ENCODE data around the gene ZNF280D. TPM values are rescaled to one million over a fixed set of nuclear protein-coding genes. Genes with fewer than 3 reads are reported as not detected.

The ZNF280D gene
- total RNA-seq, 1 experiment from 2014 or later = 26.8 TPM

- peaks cover 20% of the 10 kb centered on the region for H3K79me2 ChIP-seq (ENCODE audit: low read depth)
- no peak overlapping the region for H3K4me2 ChIP-seq
- no peak overlapping the region for H3K27ac ChIP-seq
- CTCF ChIA-PET = no interaction called here
- H3K4me1 ChIP-seq (replicated peaks; ENCODE audit: insufficient read depth) = no peaks in the 10 kb centered on the region
- no peaks in the 10 kb centered on the region for H3K36me3 ChIP-seq (ENCODE audit: low read depth)
- POLR2A ChIA-PET (ENCODE audit: unreplicated experiment) = no interaction called here
- TF ChIP-seq CTCF (conservative IDR thresholded peaks at IDR 0.05) = no peak
- no peak for TF ChIP-seq EZH2 (IDR thresholded peaks at IDR 0.05; ENCODE audit: low read depth)
- intact Hi-C loops (cut with micrococcal nuclease; ENCODE audit: unreplicated experiment) = no loop called here
- H2AFZ ChIP-seq = no peak overlapping the region
- no peaks in the 10 kb centered on the region for H3K9me3 ChIP-seq (ENCODE audit: insufficient read depth, low read depth)
- no peak overlapping the region for H3K4me3 ChIP-seq
- H3F3A ChIP-seq (ENCODE audit: insufficient read depth, low read depth) = no peaks in the 10 kb centered on the region
- H4K20me1 ChIP-seq (ENCODE audit: insufficient read depth) = no peaks in the 10 kb centered on the region
- no TSS peak for BruUV-seq (replicated peaks)
- no peak for DNase-seq
- H3K27me3 ChIP-seq (ENCODE audit: insufficient read depth, low read depth) = no peaks in the 10 kb centered on the region
- H3K9me2 ChIP-seq (ENCODE audit: insufficient read depth) = no peaks in the 10 kb centered on the region
Observed at GRCh38 chr15:56723787-56724186, 9.5 kb downstream of the ZNF280D start.

- DNase-seq = no peak
- Histone ChIP-seq H3K27ac (no peak overlapping the region), H3K79me2 (ENCODE audit: low read depth) (peaks cover 19% of the 10 kb centered on the region; the same call in 1 of the 2 replicates), H2AFZ (no peak overlapping the region), H4K20me1 (ENCODE audit: insufficient read depth) (no peaks in the 10 kb centered on the region; the same call in 1 of the 2 replicates), H3K4me3 (no peak overlapping the region), H3K4me1 (replicated peaks; ENCODE audit: insufficient read depth) (no peaks in the 10 kb centered on the region), H3K36me3 (ENCODE audit: low read depth) (no peaks in the 10 kb centered on the region), H3K27me3 (ENCODE audit: insufficient read depth, low read depth) (no peaks in the 10 kb centered on the region), H3K4me2 (no peak overlapping the region), H3F3A (ENCODE audit: insufficient read depth, low read depth) (no peaks in the 10 kb centered on the region), H3K9me3 (ENCODE audit: insufficient read depth, low read depth) (no peaks in the 10 kb centered on the region), H3K9me2 (ENCODE audit: insufficient read depth) (no peaks in the 10 kb centered on the region)
- ChIA-PET POLR2A (ENCODE audit: unreplicated experiment) (interaction anchor here (0.6 kb wide), 1 partner anchor 1351 kb away, joined by 8 read pairs; no protein-coding TSS in a partner anchor), CTCF (interaction anchor here (0.6 kb wide), 1 partner anchor 32 kb away, joined by 3 read pairs; no protein-coding TSS in a partner anchor)
- intact Hi-C loops (cut with micrococcal nuclease; ENCODE audit: unreplicated experiment) = no loop called here
- TF ChIP-seq CTCF (conservative IDR thresholded peaks at IDR 0.05) (no peak), EZH2 (IDR thresholded peaks at IDR 0.05; ENCODE audit: low read depth) (no peak)
- BruUV-seq (replicated peaks) = no TSS peak
Observed at GRCh38 chr15:56719774-56720555, 13.3 kb downstream of the ZNF280D start.

- POLR2A ChIA-PET (ENCODE audit: unreplicated experiment) = interaction anchor here (0.6 kb wide), 1 partner anchor 1352 kb away, joined by 8 read pairs; no protein-coding TSS in a partner anchor
- DNase-seq = no peak
- Histone ChIP-seq H3K9me2 (ENCODE audit: insufficient read depth) (no peaks in the 10 kb centered on the region), H3K9me3 (ENCODE audit: insufficient read depth, low read depth) (no peaks in the 10 kb centered on the region), H3K27ac (no peak overlapping the region), H4K20me1 (ENCODE audit: insufficient read depth) (no peaks in the 10 kb centered on the region; the same call in 1 of the 2 replicates), H3K4me1 (replicated peaks; ENCODE audit: insufficient read depth) (no peaks in the 10 kb centered on the region), H2AFZ (no peak overlapping the region), H3K4me2 (no peak overlapping the region), H3K27me3 (ENCODE audit: insufficient read depth, low read depth) (no peaks in the 10 kb centered on the region), H3K4me3 (no peak overlapping the region), H3F3A (ENCODE audit: insufficient read depth, low read depth) (no peaks in the 10 kb centered on the region), H3K36me3 (ENCODE audit: low read depth) (no peaks in the 10 kb centered on the region), H3K79me2 (ENCODE audit: low read depth) (peaks cover 19% of the 10 kb centered on the region; the same call in 1 of the 2 replicates)
- intact Hi-C loops (cut with micrococcal nuclease; ENCODE audit: unreplicated experiment) = no loop called here
- TF ChIP-seq EZH2 (IDR thresholded peaks at IDR 0.05; ENCODE audit: low read depth) (no peak), CTCF (conservative IDR thresholded peaks at IDR 0.05) (no peak)
- CTCF ChIA-PET = no interaction called here
- BruUV-seq (replicated peaks) = no TSS peak
Observed at GRCh38 chr15:56719021-56719612, 14.2 kb downstream of the ZNF280D start.
